Stimulated activated CD4-positive, alpha-beta T cell treated with anti-CD3 and anti-CD28 coated beads, Interleukin-15, amount 100 ng/mL, for 24 hours (primary cell): ENCODE results near the gene PAOX.
"Not testable (repeated sequence)": the region's sequence is repeated elsewhere in the genome, so short reads cannot be mapped to it uniquely, and the experiment has no call there.

Experiments used
- DNase-seq: peaks from one replicate; pipeline ENCODE4 v3.0.0-alpha.2; 2020

The PAOX gene

DNA sequence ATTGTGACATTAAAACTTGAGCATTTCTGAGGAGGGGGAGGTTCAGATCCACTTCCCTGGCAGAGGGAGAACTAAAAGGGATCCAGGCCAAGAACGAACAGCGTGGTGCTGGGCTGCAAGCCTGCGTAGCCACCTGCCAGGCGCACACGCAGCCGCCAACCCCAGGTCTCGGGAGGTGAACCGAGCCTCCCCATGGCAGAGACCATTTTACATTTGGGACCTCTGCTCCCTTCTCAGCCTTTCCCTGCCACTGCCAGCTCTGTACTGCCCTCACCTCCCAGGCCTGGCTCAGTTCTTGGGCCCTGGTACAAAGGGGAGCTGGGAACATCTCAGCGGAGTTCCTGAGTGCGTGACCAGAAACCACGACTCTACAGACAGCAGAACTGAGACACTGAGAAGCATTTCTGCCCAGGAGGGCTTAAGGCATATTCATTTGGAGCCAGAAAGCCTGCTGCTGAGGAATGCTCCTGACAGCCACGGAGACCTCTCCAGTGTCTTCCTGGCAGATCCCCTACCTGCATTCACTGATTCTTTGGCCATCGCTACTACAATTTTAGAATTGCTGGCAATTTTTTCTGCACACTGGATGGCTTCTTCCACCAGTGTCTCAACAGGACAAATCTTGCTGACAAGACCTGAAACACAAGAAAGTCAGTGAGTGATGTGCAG is 13.5 kb upstream of the PAOX start:
- no peak for DNase-seq

DNA sequence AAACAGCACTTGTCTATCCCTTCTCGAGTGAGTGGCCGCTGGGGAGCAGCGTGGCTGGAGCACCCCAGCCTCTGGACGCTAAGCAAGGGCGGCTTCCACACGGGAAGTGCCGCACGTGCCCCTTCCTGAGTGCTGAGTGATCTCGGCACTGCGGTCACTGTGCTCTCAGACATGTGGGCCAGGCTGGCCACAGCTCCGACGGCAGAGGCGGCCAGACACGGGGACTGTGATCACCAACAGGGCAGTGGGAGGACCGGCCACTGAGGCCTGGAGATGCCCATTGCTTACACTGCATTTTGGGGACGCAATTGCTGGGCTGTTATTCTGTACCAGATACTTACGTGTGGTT is 13.0 kb upstream of the PAOX start:
- DNase-seq = no peak

DNA sequence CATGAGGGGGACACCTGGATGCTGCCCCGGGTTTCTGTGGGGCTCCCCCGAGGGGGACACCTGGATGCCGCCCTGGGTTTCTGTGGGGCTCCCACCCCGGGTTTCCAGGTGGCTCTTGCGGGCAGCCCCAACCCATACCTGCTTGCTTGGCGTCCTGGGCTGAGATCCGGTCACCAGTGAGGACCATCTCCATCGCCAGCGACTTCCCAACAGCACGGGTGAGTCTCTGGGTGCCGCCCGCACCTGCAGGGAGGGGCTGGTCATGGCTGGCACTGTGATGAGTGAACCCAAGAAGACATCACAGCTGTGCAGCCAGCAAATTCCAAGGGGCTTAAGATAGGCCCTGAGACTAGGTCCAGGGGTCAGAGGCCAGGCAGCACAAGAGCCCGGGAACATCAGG is 12.3 kb upstream of the PAOX start:
- no peak for DNase-seq

DNA sequence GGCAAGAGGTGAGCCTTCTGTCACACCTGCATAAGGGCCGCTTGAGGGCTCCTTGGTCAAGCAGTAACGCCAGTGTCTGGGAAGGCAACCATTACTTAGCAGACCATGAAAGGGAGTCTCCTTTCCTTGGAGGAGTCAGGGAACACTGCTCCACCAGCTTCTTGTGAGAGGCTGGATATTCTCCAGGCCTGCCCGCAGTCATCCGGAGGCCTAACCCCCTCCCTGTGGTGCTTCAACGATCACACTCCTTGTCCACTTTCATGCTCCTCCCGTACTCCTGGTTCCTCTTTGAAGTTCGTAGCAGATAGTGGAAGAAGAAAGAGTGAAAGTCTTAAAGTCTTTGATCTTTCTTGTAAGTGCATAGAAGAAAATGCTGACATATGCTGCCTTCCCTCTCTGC is 11.6 kb upstream of the PAOX start:
- DNase-seq = not testable (repeated sequence)

DNA sequence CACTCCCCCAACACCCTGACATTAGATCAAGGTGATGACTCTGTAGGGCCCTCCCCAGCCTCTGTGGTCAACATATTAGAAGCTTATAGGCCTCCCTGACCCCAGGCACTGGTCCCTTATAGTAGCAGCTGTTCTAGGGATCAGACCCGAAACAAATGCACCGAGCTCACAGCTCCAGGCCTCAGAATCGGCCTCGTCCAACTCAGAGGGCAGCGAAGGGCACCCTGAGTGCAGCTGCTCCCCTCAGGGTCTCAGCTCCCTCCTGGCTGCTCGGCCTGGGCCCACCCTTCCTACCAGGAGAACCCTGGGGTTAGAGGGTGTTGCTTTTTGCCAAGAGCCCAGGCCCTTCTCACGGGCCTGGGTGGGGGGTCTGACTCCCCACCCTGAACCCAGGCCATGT is 10.9 kb upstream of the PAOX start:
- DNase-seq = no peak

DNA sequence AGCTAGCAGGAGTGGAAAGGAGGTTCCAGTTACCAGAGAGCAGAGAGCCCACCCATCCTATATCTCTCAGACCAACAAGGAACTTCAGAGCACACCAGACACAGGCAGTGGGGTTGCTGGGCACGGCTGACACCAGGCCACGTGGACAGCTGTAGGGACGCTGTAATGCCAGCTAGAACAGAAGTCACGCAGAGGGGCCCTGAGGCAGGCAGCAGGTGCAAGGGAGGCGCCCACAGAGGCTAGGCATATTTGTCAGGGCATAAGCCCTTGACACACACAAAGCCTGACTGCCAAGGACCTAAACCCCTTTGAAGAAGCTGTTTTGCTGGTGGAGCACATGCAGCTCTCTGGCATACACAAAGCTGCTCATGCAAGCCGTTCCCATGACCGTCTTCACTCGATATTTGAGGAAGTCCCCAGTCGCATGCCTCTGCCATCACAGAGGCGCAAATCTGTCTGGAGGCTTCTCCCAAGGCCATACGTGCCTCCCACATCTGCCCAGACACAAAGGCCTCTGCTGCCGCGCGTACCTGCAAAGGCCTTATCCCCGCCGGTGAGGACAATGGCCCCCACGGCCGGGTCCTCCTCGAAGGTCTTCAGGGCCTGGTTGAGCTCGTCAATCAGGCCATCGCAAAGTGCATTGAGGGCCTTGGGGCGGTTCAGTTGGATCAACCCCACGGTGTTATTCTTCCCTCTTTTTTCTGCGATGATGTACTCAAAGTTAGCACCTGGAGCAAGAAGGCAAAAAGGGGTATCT is 8.9 kb upstream of the PAOX start:
- DNase-seq = no peak

DNA sequence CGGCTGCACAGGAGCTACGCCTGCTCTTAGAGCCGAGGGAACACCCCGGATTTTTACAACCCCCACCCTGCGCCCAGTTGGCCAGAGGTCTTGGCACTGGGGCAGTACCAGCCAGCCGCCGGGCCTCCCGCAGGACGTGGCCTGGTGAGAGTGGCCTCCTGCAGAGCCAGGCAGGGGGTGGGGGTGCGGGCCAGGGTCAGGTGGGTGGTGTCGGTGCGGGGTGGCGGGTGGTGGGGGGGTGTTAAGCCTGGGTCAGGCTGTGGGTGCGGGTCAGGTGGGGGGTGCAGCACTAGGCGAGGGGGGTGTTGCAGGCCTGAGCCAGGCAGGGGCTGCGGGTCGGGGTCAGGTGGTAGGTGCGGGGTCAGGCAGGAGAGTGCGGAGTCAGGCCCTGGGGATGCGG is 6.6 kb upstream of the PAOX start:
- no peak for DNase-seq

DNA sequence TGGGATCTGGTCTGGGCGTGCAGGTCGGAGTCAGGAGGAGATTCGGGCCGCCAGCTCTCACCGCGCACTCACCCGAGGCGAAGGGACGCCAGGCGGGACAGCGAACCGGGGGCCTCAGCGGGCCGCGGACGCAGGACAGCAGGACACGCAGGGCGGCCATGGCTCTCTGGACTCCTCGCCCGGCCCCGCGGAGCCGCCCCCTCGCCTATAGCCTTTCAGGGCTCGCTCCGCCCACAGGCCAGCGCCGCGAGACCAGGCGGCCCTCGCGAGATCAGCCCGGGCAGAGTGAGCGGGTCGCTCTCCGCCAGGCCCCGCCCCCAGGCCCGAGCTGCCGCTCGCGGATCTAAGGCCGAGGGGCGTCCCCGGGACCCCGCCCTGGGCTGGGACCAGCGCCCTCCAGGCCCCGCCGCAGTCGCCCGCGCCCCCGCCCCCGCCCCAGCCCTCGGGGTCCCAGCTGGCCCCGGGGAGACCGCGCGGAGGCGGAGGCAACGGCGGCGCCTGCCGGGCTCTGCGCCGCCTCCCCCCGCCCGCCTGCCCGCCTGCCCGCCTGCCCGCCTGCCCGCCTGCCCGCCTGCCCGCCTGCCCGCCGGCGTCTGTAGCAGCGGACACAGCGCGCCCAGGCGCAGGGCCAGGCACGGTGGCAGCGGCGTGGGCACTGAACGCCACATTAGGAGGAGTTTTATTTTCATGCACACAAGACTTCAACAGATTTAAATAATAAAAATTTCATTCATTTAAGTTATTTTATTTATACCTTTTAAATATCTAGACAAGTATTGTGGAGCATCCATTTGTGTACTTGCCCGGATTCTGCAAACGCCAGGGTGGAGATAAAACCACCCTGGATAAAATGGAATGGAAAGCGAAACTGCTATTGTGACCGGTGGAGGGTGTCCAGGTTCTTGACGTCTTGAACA is 5.6 kb upstream of the PAOX start, which contains the start of gene ECHS1:
Gene ECHS1 (minus strand): TSS at position 181 of the 917 bp plus-strand sequence. CDS start 21 bp downstream, at position 160.
- DNase-seq = peak; percentile 97

DNA sequence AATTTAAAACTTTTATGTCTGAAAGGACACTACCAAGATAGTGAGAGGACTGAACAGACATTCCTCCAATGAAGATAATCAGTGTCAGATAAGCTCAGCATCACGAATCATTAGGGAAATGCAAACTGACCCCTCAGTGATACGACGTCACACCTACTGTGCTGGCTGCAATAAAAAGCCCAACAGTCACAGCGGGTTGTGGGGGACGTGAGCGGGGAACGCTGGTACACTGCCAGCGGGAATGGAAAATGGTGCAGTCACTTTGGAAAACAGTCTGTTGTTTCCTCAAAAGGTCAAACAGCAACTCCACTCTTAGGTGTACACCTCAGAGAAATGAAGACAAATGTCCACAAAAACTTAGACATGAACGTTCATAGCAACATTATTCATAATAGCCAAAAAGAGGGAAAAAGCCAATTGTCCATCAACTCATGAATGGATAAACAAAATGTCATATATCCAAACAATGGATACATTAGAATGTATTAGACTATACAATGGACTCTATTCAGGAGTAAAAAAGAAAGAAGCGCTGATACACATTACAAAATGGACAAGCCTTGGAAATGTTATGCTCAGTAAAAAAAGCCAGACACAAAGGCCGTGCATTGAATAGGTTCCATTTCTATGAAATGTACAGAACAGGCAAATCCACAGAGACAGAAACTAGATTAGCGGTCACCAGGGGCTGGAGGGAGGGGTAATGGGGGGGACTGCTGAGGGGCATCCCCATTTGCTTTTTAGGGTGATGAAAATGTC is 3.5 kb upstream of the PAOX start:
- no peak for DNase-seq

DNA sequence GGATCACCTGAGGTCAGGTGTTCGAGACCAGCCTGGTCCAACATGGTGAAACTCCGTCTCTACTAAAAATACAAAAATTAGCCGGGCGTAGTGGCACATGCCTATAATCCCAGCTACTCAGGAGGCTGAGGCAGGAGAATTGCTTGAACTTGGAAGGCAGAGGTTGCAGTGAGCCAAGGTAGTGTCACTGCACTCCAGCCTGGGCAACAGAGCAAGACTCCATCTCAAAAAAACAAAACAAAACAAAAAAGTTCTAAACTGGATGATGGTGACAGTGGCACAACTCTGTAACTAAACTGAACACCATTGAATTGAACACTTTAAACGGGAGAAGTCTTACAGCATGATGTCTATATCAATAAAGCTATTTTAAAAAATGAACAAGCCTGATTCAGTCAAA is 2.9 kb upstream of the PAOX start:
- not testable (repeated sequence) for DNase-seq

DNA sequence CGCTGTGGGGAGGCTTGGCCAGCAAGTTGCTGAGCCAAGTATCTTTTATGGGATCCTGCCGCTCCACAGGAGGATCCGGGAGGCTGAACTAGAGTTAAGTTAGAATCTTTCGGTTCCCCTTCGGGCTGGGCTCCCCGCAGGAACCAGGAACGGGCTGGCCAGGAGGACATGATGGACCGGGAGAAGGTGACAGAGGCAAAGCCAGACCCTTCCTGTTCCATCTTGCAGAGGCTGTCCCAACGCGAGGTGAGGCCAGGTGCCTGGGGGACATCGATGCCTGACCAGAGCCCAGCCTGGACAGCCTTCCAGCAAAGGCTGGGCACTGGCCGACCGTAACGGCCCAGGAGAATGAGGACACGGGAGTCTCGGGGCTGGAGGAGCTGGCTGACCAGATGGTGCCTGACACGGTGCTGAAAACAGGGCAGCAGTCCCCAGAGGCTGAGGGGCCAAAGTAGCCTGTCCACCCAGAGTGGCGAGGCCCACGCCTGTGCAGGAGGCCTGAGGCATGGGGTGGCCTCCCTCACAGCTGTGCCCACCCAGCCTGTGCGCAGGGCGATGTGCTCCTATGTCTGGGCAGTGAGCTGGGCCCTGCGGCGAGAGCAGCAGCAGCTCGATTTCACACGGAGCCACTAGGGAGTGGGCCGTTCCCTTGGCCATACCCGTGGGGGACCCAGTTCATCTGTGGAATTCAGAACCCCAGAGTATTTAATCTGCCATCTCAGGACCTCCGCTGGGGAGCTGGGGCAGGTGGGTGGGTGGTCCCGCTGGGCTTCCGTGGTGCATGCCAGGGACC is 1.8 kb upstream of the PAOX start:
- no peak for DNase-seq

DNA sequence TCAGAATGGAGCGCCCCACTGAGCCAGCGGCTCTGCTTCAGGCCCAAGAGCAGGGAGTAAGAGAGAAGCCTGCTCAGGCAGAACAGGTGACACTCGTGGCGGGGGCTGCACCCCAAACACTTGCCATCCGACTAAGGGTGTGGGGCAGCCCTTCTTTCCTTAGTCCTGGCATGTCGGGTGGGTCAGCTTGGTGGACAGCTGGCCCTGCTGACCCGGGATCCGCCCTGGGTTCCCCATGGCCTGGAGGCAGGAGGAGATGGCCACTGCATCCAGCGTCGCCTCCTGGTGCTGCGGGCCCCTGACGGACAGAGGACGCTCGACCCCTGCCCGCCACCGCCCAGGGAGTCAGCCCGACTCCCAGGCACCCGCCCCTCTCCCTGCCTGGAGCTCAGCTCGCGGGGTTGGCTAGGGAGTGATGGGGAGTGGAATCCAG is 1.2 kb upstream of the PAOX start:
- no peak for DNase-seq

DNA sequence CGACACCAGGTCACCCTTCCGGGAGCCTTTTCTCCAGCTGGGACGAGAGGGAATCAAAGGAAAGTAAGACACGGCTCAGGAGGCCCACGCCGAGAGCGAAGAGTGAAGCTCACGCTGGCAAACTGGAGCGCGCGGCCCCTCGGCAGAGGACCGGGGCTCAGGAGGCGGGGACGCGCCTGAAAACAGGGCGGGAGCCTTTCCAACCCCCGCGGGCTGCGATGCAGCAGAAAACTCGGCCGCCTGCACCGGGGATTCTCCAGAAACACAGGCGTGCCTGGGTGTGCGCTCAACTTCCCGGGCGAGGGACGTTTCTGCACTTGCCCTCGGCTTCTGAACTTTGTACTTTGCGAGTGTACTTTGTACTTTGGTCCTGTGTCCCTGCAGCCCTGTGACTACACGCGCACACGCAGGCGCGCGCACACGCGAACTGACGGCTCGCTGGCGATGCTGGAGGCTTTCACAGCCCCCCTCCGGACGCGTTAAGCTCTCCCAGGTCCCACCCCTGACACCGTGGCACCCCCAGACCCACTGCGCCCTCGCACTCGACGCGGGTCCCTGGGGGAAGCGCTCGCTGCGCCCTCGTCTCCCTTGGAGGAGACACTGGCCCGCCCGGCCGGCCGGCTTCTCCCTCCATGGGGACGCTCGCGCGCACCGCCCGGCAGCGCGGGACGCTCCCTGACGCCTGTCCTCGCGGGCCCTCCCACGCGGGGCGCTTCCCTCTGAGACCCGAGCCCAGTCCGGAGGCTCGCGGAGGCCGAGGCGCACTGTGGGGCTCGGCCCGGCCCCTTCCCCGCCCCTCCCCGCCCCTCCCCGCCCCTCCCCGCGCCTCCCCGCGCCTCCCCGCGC is 588 bp upstream of the PAOX start:
- peak; percentile 74 for DNase-seq

DNA sequence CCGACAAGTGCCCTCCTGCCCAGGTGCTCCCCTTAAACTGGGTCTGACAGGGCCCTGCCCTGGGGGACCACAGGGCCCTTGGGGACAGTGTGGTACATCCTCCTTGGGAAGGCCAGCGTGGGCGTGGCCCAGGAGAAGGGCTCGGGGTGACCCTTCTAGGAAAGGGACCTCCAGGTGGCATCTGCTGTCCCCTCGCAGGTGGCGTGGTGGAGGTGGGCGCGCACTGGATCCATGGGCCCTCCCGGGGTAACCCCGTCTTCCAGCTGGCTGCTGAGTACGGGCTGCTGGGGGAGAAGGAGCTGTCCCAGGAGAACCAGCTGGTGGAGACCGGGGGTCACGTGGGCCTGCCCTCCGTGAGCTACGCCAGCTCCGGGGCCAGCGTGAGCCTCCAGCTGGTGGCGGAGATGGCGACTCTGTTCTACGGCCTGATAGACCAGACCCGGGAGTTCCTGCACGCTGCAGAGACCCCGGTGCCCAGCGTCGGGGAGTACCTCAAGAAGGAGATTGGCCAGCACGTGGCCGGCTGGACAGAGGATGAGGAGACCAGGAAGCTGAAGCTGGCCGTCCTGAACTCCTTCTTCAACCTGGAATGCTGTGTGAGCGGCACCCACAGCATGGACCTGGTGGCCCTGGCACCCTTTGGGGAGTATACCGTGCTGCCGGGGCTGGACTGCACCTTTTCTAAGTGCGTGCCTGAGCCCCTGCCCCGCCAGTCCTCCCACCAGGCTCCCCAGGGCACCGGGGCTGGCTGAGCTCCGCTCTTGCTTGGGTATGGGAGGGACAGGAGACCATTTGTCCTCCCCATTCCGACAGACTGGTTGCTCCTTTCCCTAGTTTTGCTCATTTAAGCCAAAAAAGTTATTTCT is 972 bp downstream of the PAOX start:
- no peak for DNase-seq

DNA sequence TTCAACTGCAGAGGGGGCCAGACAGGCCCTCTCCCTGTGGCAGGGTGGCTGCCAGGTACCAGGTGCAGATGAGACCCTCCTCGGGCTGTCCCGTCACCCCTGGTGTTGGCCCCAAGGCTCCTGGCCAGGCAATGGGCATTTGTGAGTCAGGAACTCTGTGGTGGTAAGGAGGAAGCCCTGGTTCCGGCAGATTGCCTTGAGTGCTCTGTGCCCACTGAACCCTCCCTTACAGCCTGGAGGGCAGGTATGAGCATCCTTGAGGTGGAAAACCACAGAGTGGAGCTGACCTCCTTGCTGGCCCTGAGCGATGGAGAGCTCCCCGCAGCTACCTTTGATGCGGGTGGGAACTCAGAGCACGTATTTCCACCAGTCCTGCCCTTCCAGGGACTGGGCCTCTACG is 2.0 kb downstream of the PAOX start:
- DNase-seq = no peak

DNA sequence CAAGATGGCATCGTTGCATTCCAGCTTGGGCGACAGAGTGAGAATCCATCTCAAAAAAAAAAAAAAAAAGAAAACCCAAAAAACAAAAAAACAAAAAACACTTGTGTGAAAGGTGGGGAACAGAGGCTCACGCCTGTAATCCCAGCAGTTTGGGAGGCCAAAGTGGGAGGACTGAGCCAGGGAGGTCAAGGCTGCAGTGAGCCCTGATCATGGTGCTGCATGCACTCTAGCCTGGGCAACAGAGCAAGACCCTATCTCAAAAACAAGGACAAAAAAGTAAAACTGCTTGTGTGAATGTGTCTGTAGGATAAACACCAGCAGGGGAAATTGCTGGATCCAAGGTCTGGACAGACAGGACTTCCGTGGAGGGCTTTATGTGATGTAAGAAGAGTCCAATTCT is 4.5 kb downstream of the PAOX start:
- DNase-seq = no peak

DNA sequence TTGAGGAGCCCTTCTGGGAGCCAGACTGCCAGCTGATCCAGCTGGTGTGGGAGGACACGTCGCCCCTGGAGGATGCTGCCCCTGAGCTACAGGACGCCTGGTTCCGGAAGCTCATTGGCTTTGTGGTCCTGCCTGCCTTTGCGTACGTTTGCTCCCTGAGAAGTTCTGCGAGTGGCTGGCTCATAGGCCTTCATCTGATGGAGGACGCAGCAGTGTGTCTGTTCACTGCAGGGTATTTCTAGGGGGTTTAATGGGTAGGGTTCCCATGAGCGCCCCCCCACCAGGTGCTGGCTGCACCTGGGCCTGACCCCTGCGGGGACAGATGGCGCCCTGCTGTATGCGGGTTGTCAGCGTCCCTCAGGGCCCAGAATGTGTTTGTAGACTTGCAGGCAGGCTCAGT is 5.0 kb downstream of the PAOX start:
- no peak for DNase-seq

DNA sequence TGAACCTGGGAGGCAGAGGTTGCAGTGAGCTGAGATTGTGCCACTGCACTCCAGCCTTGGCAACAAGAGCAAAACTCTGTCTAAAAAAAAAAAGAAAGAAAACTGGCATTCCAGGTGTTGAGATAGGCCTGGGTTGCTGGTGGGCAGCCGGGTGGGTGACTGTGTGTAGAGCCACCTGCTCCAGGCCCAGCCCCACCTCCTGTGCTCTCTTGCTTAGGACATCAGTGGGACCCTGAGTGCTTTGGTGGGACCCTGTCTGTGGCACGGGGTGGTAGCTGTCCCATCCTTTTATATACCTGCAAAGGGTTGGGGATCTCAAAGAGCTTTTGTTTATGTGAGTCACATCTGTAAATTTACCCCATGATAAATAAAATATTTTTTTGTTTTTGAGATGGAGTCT is 6.2 kb downstream of the PAOX start:
- no peak for DNase-seq

DNA sequence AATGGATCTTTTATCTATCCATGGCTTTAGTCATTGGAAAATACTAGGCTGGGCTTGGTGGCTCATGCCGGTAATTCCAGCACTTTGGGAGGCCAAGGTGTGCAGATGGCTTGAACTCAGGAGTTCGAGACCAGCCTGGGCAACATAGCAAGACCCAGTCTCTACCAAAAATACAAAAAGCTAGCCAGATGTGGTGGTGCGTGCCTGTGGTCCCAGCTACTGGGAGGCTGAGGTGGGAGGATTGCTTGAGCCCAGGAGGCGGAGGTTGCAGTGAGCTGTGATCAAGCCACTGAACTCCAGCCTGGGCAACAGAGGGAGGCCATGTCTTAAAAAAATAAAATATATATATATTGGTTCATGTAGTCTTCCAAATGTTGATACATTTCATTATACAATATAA is 7.9 kb downstream of the PAOX start:
- not testable (repeated sequence) for DNase-seq
